Kidney (tissue), 14 donors: ENCODE data around the gene PRXL2B. TPM values are rescaled to one million over a fixed set of nuclear protein-coding genes. Genes with fewer than 3 reads are reported as not detected.
"Not testable (repeated sequence)": the region's sequence is repeated elsewhere in the genome, so short reads cannot be mapped to it uniquely, and the experiment has no call there.

Source experiments
- DNase-seq, 5 donors: peaks; one replicate each; pipeline ENCODE4 v3.0.0-alpha.2; 2013 to 2020
- FAIRE-seq: peaks from 2 replicates; lab custom pipeline; 2012; peaks lifted over from hg19 to GRCh38; lab: Jason Lieb, UNC
- H3K27ac ChIP-seq, 2 donors: one replicate each; pipeline ENCODE4 v1.7.0; 2013; ENCODE audit warnings: low read depth in 2 of 2, low read length in 2 of 2, inconsistent platforms in 1 of 2
- H3K27me3 ChIP-seq: one replicate; pipeline ENCODE4 v1.7.1; 2013; ENCODE audit warnings: low read length, inconsistent platforms; ENCODE audit not compliant: control insufficient read depth, insufficient read depth
- H3K36me3 ChIP-seq, 3 donors: one replicate each; pipeline versions ENCODE4 v1.7.0 to v1.7.1; 2013; ENCODE audit warnings: low read length in 3 of 3, control low read depth in 1 of 3, inconsistent platforms in 1 of 3; ENCODE audit not compliant: insufficient read depth in 3 of 3, control insufficient read depth in 2 of 3
- H3K4me1 ChIP-seq, 3 donors: one replicate each; pipeline versions ENCODE4 v1.7.0 to v1.7.1; 2013; ENCODE audit warnings: low read length in 3 of 3, inconsistent platforms in 1 of 3, low read depth in 1 of 3; ENCODE audit not compliant: control insufficient read depth in 2 of 3, insufficient read depth in 2 of 3
- H3K4me3 ChIP-seq, 3 donors: one replicate each; pipeline versions ENCODE4 v1.7.0 to v1.8.1; 2013; ENCODE audit warnings: low read length in 3 of 3, control low read depth in 1 of 3, inconsistent platforms in 1 of 3
- H3K9ac ChIP-seq, 3 donors: one replicate each; pipeline versions ENCODE4 v1.7.0 to v1.7.1; 2013; ENCODE audit warnings: low read length in 3 of 3, control low read depth in 1 of 3, inconsistent platforms in 1 of 3
- H3K9me3 ChIP-seq, 3 donors: one replicate each; pipeline versions ENCODE4 v1.7.0 to v1.7.1; 2013; ENCODE audit warnings: low read length in 3 of 3, control low read depth in 1 of 3, inconsistent platforms in 1 of 3; ENCODE audit not compliant: control insufficient read depth in 2 of 3, insufficient read depth in 1 of 3
- intact Hi-C: fragments of 100-400 bp; cut with DNase I; formaldehyde crosslinking; loops from one replicate; pipeline ENCODE4 v1.11.1; 2022
- polyA plus RNA-seq: library from polyadenylated mRNA; stranded (reverse); fragments of 350-450 nt; fragmentation: Illumina TruSeq; extraction: RNeasy Lipid Tissue Mini Kit (QIAGEN cat#74804); gene quantifications from one replicate; pipeline ENCODE4 v1.2.3, GENCODE V29; 2014; ENCODE audit warnings: low read depth, low replicate concordance; ENCODE audit not compliant: insufficient read depth
- total RNA-seq: library from RNA; stranded (reverse); fragmentation: NEBNext Ultra II Directional; extraction: Animal tissue kit (Norgen Biotek cat#: 25700); gene quantifications from one replicate; pipeline ENCODE4 v1.2.1, GENCODE V29; 2021
- TF ChIP-seq, protein P1 (sequence below): IDR thresholded peaks from 3 replicates; pipeline ENCODE4 v1.5.1; 2012; ENCODE audit warnings: mild to moderate bottlenecking, moderate library complexity, borderline replicate concordance; ENCODE audit not compliant: insufficient read depth; ENCODE audit errors: extremely low read depth
- donor health status: control.
- donor health status: control.
- donor health status: control.
- donor health status: control.
- donor health status: control.
- donor health status: DM: yes; HTN: yes; CAD: no.
- donor health status: Normal renal cell carcinoma (clear cell type).

PRXL2B gene
- total and polyA plus RNA-seq, 2 donors from 2014 or later, result 25.6 to 39.5 TPM

DNA sequence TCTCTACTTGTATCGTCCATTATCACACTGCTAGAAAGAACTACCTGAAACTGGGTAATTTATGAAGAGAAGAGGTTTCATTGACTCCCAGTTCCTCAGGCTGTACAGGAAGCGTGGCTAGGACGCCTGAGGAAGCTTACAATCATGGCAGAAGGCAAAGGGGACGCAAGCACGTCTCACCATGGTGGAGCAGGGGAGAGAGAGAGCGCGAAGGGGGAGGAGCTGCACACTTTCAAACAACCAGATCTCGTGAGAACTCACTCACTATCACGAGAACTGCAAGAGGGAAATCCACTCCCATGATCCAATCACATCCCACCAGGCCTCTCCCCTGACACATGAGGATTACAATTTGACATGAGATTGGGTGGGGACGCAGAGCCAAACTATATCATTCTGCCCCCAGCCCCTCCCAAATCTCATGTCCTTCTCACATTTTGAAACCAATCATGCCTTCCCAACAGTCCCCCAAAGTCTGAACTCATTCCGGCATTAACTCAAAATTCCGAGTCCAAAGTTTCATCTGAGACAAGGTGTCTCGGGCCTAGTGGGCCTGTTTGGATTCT lies 38.2 kb downstream of the PRXL2B start:
- Histone ChIP-seq H3K4me3 (no peak overlapping the region), H3K9ac (no peak overlapping the region), H3K36me3 (no peaks in the 10 kb centered on the region), H3K4me1 (no peaks in the 10 kb centered on the region), H3K27ac (no peak overlapping the region), H3K9me3 (no peaks in the 10 kb centered on the region), H3K27me3 (peaks cover 6% of the 10 kb centered on the region)
- no peak for FAIRE-seq
- TF ChIP-seq, protein P1, sequence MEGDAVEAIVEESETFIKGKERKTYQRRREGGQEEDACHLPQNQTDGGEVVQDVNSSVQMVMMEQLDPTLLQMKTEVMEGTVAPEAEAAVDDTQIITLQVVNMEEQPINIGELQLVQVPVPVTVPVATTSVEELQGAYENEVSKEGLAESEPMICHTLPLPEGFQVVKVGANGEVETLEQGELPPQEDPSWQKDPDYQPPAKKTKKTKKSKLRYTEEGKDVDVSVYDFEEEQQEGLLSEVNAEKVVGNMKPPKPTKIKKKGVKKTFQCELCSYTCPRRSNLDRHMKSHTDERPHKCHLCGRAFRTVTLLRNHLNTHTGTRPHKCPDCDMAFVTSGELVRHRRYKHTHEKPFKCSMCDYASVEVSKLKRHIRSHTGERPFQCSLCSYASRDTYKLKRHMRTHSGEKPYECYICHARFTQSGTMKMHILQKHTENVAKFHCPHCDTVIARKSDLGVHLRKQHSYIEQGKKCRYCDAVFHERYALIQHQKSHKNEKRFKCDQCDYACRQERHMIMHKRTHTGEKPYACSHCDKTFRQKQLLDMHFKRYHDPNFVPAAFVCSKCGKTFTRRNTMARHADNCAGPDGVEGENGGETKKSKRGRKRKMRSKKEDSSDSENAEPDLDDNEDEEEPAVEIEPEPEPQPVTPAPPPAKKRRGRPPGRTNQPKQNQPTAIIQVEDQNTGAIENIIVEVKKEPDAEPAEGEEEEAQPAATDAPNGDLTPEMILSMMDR, result no peak
- intact Hi-C loops, result no loop called here
- DNase-seq, result no peak

DNA sequence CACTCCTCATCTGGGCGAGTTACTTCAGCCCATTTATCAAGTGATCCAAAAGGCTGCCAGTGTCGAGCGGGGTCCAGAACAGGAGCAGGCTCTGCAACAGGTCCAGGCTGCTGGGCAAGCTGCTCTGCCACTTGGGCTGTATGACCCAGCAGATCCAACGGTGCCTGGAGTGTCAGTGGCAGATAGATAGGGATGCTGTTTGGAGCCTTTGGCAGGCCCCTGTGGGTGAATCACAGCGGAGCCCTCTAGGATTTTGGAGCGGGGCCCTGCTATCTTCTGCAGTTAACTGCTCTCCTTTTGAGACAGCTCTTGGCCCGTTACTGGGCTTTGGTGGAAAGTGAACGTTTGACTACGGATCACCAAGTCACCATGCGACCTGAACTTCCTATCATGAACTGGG lies 38.7 kb downstream of the PRXL2B start:
- TF ChIP-seq, protein P1, result no peak
- Histone ChIP-seq H3K4me1 (no peaks in the 10 kb centered on the region), H3K27me3 (peaks cover 9% of the 10 kb centered on the region), H3K9me3 (peaks cover 0 to 1% (median 0%) of the 10 kb centered on the region in 3 donors), H3K9ac (no peak overlapping the region), H3K36me3 (no peaks in the 10 kb centered on the region), H3K4me3 (no peak overlapping the region), H3K27ac (no peak overlapping the region)
- no peak for FAIRE-seq
- intact Hi-C loops, result no loop called here
- DNase-seq, result no peak

DNA sequence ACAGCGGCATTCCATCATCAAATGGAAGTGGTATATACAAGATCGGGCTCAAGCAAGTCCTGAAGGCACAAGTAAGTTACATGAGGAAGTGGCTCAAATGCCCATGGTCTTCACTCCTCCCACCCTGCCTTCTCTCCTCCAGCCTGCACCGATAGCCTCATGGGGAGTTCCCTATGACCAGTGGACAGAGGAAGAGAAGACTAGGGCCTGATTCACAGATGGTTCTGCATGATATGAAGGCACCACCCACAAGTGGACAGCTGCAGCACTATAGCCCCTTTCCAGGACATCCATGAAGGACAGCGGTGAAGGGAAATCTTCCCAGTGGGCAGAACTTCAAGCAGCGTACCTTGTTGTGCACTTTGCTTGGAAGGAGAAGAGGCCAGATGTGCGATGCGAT lies 39.2 kb downstream of the PRXL2B start:
- not testable (repeated sequence) for H3K4me1 ChIP-seq, FAIRE-seq
- H3K27me3 ChIP-seq, result peaks cover 12% of the 10 kb centered on the region

DNA sequence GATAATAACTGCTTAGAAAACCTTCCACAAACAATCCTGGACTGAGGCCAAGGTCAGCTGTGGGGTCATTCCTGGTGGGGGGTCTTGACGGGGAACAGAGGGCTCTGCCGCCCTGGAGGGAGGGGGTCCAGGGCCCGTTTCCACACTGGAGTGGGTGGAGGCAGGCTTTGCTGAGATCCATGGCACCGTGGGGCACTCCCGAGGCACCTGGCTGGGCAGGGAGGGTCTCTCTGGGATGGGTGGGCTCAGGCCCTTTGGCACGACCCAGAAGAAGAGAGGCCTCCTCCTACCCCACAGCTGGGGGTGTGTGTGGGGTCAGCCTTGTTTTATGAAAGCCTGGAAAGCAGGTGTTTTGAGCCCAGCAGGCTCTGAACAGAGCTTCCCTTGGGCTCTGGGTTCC lies 41.2 kb downstream of the PRXL2B start:
- Histone ChIP-seq H3K27ac (no peak overlapping the region), H3K4me3 (no peak overlapping the region), H3K27me3 (peaks cover 13% of the 10 kb centered on the region), H3K9me3 (peaks cover 0 to 3% (median 0%) of the 10 kb centered on the region in 3 donors), H3K9ac (no peak overlapping the region), H3K4me1 (no peaks in the 10 kb centered on the region), H3K36me3 (no peaks in the 10 kb centered on the region)
- TF ChIP-seq, protein P1, result no peak
- intact Hi-C loops, result no loop called here
- no peak for DNase-seq
- FAIRE-seq, result no peak

More for the DNA sequence above, 39.2 kb downstream of the PRXL2B start:
- H3K27ac ChIP-seq, H3K4me3 ChIP-seq, H3K9me3 ChIP-seq, H3K9ac ChIP-seq, intact Hi-C loops, H3K36me3 ChIP-seq, DNase-seq: not testable (repeated sequence)
